ENCODE data around the gene MACROD1.

- no peak for TF ChIP-seq POLR2A (IDR thresholded peaks at IDR 0.05)
- TF ChIP-seq, protein P1, sequence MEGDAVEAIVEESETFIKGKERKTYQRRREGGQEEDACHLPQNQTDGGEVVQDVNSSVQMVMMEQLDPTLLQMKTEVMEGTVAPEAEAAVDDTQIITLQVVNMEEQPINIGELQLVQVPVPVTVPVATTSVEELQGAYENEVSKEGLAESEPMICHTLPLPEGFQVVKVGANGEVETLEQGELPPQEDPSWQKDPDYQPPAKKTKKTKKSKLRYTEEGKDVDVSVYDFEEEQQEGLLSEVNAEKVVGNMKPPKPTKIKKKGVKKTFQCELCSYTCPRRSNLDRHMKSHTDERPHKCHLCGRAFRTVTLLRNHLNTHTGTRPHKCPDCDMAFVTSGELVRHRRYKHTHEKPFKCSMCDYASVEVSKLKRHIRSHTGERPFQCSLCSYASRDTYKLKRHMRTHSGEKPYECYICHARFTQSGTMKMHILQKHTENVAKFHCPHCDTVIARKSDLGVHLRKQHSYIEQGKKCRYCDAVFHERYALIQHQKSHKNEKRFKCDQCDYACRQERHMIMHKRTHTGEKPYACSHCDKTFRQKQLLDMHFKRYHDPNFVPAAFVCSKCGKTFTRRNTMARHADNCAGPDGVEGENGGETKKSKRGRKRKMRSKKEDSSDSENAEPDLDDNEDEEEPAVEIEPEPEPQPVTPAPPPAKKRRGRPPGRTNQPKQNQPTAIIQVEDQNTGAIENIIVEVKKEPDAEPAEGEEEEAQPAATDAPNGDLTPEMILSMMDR (IDR thresholded peaks at IDR 0.05) = no peak
These were observed 4.9 kb downstream of the MACROD1 start for GRCh38 chr11:64161037-64161436.
